Measurements from ENCODE around the gene UPK3A.
"Not testable (repeated sequence)": the region's sequence is repeated elsewhere in the genome, so short reads cannot be mapped to it uniquely, and the experiment has no call there.

The UPK3A gene

DNA sequence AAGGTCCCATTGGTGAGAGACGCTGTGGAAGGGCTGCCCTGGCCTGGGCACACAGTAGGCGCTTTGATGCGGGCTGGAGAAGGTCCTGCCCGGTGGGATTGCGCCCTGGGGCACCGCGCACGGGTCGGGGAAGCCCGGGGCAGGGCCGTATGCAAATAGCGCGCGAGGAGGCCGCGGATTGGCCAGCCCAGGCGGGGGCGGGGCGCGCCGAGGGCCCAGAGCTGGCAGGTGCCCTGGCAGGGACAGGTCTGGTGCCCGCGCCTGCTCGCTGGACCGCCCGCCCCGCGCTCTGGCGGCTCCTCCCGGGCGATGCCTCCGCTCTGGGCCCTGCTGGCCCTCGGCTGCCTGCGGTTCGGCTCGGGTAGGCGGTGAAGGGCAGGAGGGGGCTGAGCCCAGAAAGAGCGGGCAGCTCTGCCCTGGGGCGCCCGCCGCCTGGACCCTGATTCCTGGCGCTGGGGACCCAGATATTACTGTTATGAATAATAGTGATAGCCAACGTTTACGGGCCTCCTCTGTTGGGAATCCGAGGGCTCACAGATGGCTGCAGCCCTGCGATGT is at the start of gene UPK3A:
UPK3A (plus strand) TSS at position 245 of the 558 bp plus-strand sequence; CDS start at position 310, 65 bp downstream.
- peak; percentile 70 for DNase-seq

DNA sequence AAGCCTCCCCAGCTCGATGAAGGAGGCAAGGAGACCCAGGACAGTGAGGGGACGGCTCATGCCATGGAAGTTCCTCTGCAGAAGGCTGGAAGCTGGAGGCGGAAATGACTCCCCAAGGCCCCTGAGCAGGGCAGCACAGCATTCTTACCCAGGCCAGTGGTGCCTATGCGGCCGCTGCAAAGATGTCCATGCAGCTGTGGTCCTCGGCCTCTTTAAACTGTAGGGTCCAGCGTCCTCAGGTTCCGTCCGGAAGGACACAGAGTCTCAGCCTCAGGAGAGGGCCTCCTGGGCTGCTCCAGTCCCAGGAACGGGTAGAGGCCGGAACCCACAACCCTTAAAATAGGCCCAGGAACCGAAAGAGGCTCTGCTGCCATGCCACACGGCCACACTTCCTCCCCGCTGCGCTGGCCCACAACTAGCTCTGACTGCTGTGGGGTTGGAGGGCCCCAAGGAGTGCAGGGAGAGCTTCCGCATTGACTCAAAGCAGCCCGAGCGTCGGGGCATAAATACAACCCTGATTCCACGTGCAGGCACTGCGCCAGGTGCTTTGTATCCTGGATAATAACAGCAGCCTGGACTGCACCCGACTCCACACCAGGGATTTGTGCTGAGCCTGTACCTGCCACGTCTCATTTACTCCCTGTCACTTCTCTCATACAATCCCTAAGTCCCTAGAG is 49.5 kb upstream of the UPK3A start:
- DNase-seq: peak; percentile 58

DNA sequence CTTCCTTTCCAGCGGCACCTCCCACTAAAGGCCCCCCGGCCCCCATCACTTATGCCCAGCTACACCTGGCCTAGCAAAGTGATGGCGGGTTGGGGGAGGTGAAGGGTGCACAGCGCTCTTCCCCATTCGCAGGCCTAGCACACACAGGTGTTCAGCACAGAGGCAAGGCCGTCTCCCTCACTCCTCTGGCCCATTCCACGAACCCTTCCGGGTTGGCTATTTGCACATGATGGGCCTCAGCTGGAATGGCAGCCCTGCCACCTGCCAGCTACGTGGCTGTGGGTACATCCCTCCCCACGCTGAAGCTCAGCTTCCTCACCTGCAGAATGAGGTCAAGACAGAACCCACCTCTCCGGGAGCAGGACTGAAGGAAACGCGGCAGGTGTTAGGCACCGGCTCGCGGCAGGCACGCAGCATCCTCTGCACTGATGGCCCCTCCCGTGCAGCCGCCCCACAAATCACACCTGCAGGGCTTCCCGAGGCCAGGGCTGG is 48.9 kb upstream of the UPK3A start:
- no peak for DNase-seq

GRCh38 chr22:45237065-45237990 is 47.4 kb upstream of the UPK3A start:
- DNase-seq: no peak

GRCh38 chr22:45238076-45238956 is 46.4 kb upstream of the UPK3A start:
- no peak for DNase-seq

DNA sequence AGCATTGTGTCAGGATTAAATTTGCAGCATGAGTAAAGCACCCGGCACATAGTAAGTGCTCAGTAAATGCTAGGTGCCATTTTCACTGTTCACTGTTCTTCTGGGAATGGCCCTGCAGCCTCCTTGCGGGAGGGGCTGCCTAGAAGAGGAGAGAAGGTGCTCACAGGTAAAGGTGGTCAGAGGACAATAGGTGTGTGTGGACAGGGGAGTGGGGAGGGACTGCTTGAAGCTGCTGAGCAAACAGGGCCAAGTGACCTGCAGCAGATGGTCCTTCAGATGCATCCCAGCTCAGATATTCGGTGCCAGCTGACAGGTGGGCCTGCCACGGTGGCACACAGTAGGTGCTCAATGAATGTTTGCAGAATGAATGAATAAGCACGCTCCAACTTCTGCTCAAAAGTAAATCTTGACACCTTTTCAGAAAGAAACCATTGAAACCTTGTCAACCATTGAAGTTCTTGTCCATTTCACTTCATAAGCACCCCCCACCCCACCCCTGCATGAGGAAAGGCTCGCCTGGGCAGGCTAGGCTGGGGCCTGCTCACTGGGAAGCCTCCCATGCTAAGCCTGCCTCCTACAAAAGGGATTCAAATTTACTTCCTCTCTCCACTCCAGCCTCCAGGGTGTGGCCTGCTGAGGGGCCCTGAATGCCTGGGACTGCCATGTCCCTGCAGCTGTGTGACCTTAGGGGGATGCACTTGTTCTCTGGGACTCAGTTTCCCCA is 45.6 kb upstream of the UPK3A start:
- DNase-seq: no peak

GRCh38 chr22:45239681-45240051 is 45.1 kb upstream of the UPK3A start:
- DNase-seq: no peak

GRCh38 chr22:45240104-45240809 is 44.5 kb upstream of the UPK3A start:
- DNase-seq: no peak

DNA sequence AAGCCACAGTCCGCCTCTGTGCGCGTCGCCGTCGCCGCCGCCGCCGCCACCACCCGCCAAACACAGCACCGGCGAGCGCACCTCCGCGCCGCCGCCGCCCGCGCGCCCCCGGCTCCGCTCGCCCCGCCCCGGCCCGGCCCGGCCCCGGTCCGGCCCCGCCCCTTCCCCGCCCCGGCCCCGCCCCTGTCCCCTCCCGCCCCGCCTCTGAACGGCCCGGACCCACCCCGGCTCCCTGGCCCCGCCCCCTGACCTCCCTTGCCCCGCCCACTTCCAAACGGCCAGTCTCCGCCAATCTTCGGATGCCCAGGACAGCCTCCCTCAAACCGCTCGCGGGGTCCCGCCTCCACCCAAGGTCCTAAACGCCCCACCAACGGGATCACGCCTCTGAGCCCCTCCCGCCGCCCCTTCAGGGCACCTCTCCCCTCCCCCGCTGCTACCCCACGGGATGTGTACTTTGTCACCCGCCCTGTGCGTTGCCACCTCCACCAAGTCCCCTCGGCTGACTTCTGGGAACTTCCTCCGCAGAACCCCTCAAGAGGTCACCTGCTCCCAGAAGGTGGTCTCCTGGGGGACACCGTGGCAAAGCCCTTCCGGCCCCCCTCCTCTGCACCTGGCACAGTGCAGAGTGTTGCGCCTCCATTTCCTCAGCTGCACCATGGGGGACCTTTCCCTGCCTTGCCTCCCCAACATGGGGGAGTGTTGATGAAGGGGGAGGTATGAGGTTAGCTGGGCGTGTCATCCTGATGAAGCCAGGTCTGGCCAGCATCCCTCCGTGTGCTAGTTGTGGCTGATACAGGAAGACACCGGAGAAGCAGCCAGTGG is 43.7 kb upstream of the UPK3A start, which contains the start of gene KIAA0930:
KIAA0930 (minus strand) TSS at position 85 of the 822 bp plus-strand sequence. CDS start 191 bp downstream, outside the sequence.
- DNase-seq: peak; percentile 85

DNA sequence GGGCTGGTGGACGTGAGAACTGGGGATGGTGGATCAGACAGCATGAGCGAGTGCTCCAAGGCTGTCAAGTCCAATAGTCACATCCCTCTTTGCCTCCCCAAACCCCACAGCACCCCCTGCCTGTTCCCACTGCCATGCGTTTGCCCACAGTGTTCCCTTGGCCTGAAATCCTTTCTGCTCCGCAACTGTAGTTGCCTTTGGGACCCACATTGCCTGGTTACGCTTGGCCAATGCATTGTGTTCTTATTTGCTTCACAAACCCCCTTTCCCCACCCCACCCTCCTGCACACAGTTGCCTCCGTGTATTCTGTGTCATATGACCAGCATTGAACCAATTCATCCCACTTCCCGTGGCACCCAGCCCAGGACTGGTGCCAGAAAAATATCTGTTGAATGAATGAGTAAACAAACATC is 42.0 kb upstream of the UPK3A start:
- DNase-seq: peak; percentile 22

DNA sequence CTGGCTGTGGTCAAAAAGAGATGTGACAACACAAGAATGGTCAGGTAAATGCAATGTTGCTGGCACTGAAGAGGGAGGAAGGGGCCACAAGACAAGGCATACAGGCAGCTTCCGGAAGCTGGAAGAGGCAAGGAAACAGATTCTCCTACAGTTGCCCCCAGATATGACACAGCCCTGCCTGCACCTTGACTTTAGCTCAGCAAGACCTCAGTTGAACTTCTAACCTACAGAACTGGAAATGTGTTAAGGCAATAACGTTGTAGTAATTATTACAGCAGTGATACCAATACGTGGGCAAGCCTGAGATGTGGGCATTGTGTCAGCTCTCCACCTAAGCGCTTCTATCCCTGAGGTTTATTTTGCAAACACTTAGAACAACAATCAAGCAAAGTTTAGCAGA is 39.8 kb upstream of the UPK3A start:
- no peak for DNase-seq

DNA sequence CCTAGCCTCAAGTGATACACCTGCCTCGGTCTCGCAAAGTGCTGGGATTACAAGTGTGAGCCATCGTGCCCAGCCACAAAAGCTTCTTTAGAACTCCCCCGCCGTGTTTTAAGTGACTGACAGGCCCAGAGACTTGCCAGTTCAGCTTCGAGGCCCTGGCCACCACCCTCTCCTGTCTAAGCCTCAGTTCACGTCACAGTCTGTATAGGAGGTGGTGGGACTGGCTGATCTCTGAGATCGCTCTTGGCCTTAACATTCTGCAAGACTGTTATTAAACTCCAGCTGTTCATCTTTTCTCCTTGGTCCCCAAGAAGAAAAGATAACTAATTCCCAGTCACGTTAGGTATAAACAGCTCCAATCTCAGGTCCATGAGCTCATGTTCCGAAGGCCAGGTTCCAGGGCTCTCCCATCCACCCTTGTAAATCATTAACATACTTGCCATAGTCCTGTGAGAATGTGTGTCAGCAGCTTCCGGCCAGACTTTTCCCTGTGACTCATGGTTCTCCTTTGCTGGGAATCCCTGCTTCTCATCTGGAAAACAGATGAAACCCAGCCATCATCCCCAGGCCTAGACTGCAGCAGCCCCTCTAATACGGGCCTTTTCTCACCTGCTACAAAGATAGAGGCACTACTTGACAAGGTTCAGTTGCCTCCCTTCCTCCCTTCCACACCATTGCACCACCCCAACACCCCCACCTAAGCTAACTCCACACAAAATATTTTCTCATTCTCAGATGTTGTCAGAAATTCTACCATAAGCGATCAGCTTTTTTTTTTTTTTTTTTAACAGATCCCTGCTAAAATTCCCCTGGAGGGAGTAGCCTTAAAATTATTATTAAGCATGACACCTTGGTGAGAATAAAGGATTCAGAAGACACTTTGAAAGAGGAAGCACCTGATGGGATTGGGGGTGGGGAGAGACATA is 38.4 kb upstream of the UPK3A start:
- no peak for DNase-seq

DNA sequence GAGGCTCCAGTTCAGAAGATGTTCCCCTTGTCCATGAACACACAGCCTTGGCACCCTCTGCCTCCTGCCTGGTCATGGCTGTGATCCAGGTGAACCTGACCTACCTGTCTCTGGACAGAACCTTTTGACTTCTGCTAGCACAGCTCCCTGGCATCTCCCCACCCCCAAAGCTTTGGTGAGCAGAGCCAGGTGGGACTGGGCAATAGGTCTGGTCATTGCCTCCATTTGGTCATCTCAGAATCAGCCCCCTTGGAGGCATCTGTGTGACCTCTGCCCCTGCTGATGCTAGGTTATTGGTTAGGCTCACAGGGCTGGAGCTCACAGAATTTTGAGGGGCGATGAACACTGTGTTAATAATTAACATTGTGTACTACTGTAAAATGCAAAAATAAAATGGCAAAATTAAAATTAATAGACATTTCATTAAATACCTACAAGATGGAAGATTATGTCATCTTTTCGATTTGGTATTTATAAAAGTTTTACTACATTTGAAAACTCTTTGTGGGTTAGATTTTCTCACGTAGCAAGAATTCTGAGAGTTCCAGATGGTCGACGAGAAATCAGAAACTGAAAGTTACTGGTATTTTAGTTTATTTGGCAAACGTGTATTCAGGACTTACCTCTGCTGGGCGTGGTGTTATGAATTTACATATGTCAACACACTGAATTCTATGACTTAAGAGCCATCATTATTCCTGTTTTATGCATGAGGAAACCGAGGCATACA is 35.8 kb upstream of the UPK3A start:
- no peak for DNase-seq

- DNase-seq: no peak
Measured at GRCh38 chr22:45251825-45252224, 32.9 kb upstream of the UPK3A start.

DNA sequence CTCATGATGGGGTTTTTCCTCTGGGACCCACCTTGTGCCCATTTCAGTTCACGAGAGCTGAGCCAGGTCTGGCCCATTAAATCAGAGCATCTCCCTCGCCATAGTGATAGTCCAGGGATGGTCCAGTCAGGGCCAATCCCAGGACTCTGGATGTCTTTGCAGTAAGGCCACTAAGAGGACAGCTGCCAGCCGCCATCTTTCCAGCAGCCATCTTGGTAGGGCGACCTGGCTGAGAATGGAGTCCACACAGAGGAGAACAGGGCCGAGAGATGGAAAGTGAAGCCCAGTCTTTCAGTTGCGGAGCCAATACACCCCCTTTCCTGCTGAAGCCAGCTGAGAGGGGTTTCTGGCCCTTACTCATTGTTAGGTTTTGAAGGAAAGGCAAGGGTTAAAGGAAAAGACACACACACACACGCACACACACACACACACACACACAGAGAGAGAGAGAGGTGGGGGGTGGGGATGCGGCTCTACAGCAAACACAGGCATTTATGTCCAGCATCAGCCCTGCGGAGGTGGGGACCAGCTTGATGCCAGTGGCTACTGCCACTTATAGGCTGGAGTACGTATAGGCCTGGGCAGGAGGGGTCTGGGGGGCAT is 31.6 kb upstream of the UPK3A start:
- no peak for DNase-seq

DNA sequence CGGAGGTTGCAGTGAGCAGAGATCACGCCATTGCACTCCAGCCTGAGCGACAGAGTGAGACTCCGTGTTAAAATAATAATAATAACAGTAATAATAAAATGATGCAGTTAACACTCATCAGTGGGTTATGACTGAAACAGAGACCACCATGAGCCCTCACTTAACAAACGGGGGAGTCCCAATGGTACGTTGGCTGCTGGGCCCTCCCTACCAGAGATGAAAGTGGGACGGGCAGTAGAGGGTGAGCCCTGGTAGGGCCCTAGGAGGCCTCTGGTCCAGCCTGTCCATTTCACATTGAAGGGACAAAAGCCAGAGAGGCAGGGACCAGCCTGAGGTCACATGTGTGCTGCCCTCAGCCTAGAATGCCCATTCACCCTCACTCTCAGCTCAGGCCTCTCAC is 30.4 kb upstream of the UPK3A start:
- DNase-seq: no peak

GRCh38 chr22:45254789-45255278 is 29.9 kb upstream of the UPK3A start:
- no peak for DNase-seq

DNA sequence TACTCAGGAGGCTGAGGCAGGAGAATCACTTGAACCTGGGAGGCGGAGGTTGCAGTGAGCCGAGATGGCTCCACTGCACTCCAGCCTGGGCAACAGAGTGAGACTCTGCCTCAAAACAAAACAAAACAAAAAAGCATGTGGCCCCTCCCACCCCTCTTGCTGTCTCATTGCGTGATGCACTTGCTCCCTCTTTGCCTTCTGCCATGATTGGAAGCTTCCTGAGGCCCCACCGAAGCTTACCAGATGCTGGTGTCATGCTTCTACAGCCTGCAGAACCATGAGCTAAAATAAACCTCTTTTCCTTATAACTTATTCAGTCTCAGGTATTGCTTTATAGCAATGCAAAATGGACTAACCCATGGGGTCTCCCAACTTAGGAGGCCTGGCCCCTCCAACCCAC is 26.8 kb upstream of the UPK3A start:
- DNase-seq: not testable (repeated sequence)
